Tibial artery (tissue), 4 donors: ENCODE measurements around the gene STON2.
"Not testable (repeated sequence)": the region's sequence is repeated elsewhere in the genome, so short reads cannot be mapped to it uniquely, and the experiment has no call there.

Experiments
- DNase-seq, 2 donors: peaks; one replicate each; pipeline ENCODE4 v3.0.0-alpha.2; 2019
- H3K27ac ChIP-seq, 2 donors: fragments of 200-600 bp; sonication (generic) in 1 of 2; 1 replicate in 1 of 2; 2 replicates in 1 of 2; pipeline ENCODE4 v1.5.1; 2018 to 2019; ENCODE audit warnings: mild to moderate bottlenecking in 1 of 2
- H3K27me3 ChIP-seq, 2 donors: fragments of 200-600 bp; sonication (generic) in 1 of 2; one replicate each; pipeline versions ENCODE4 v1.5.1 to v1.6.0; 2016 to 2019
- H3K36me3 ChIP-seq, 3 donors: fragments of 200-600 bp; sonication (generic) in 2 of 3; one replicate each; pipeline ENCODE4 v1.5.1; 2016 to 2019; ENCODE audit warnings: mild to moderate bottlenecking in 2 of 3
- H3K4me1 ChIP-seq, 4 donors: fragments of 200-600 bp; sonication (generic) in 2 of 4; 1 replicate in 3 of 4; 2 replicates in 1 of 4; pipeline ENCODE4 v1.5.1; 2016 to 2019
- H3K4me3 ChIP-seq, 2 donors: fragments of 200-600 bp; sonication (generic) in 1 of 2; 1 replicate in 1 of 2; 2 replicates in 1 of 2; pipeline ENCODE4 v1.5.1; 2018 to 2019; ENCODE audit warnings: mild to moderate bottlenecking in 2 of 2
- H3K9me3 ChIP-seq, 3 donors: fragments of 200-600 bp; sonication (generic) in 1 of 3; one replicate each; pipeline ENCODE4 v1.5.1; 2016 to 2019
- intact Hi-C: fragments of 100-400 bp; cut with DNase I; formaldehyde crosslinking; loops from one replicate; pipeline ENCODE4 v1.15.0; 2023; ENCODE audit warnings: low total_unique reads
- TF ChIP-seq, protein P1 (sequence below), 2 experiments: fragments of 200-600 bp in 1 of 2; fragments of 450-650 bp in 1 of 2; IDR thresholded peaks; one replicate each; pipeline ENCODE4 v1.5.1; 2017 to 2019; ENCODE audit warnings: antibody characterized with exemption in 2 of 2, mild to moderate bottlenecking in 1 of 2, moderate library complexity in 1 of 2

The STON2 gene

DNA sequence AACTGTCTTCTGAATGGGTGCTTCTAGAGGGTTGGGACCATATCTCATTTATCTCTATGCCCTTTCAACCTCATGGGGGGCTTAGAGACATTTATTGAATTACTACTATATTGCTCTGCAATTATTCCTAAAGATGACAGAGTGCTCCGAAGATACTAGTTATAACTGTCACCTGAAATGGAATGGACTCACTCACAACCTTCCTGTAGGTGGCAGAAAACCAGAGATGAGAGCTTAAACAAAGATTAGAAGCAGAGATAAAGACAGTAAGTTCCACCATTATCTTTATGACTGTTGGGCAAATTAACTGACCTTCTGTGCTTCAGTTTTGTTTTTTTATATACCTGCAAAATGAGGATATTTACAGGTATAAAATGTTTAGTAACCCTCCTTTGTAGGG, 147.8 kb downstream of the STON2 start:
- intact Hi-C loops = no loop called here
- H3K36me3 ChIP-seq = no peaks in the 10 kb centered on the region
- no peak for DNase-seq
- H3K9me3 ChIP-seq = no peaks in the 10 kb centered on the region
- no peak overlapping the region for H3K4me3 ChIP-seq
- H3K4me1 ChIP-seq = no peaks in the 10 kb centered on the region
- H3K27me3 ChIP-seq = no peaks in the 10 kb centered on the region
- H3K27ac ChIP-seq = no peak overlapping the region
- TF ChIP-seq, protein P1, sequence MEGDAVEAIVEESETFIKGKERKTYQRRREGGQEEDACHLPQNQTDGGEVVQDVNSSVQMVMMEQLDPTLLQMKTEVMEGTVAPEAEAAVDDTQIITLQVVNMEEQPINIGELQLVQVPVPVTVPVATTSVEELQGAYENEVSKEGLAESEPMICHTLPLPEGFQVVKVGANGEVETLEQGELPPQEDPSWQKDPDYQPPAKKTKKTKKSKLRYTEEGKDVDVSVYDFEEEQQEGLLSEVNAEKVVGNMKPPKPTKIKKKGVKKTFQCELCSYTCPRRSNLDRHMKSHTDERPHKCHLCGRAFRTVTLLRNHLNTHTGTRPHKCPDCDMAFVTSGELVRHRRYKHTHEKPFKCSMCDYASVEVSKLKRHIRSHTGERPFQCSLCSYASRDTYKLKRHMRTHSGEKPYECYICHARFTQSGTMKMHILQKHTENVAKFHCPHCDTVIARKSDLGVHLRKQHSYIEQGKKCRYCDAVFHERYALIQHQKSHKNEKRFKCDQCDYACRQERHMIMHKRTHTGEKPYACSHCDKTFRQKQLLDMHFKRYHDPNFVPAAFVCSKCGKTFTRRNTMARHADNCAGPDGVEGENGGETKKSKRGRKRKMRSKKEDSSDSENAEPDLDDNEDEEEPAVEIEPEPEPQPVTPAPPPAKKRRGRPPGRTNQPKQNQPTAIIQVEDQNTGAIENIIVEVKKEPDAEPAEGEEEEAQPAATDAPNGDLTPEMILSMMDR (IDR thresholded peaks at IDR 0.05) = no peak

DNA sequence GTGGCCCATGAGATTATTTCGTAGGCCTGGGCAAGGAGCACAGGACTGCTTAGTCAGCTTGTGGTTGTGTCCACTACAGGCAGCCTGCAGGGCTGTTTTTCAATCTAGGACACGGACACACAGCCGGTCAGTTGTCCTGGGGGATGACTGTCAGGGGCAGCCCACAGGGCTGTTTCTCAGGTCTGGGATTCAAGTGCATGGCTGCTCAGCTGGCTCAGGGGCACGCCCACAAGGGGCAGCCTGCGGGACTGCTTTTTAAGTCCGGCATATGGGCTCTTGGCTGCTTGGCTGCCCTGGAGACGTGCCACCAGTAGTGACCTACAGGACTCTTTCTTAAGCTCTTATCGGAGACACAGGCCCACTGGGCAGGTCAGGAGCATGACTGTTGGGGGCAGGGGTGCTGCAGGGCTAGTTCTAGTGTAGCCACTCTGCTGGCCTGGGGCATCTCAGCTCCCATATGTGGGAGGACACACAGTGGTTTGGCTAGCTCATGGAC, 152.8 kb downstream of the STON2 start:
- Histone ChIP-seq H3K4me1 (no peaks in the 10 kb centered on the region), H3K9me3 (peaks cover 0 to 9% (median 0%) of the 10 kb centered on the region in 3 donors), H3K4me3 (no peak overlapping the region), H3K36me3 (no peaks in the 10 kb centered on the region), H3K27ac (no peak overlapping the region), H3K27me3 (no peaks in the 10 kb centered on the region)
- TF ChIP-seq, protein P1 (IDR thresholded peaks at IDR 0.05) = no peak
- DNase-seq = no peak
- intact Hi-C loops = no loop called here

GRCh38 chr14:81246461-81247270, 153.5 kb downstream of the STON2 start:
- DNase-seq = no peak
- TF ChIP-seq, protein P1 (IDR thresholded peaks at IDR 0.05) = no peak
- no peak overlapping the region for H3K27ac ChIP-seq

GRCh38 chr14:81245771-81246170, 154.4 kb downstream of the STON2 start:
- Histone ChIP-seq H3K9me3 (peaks cover 0 to 9% (median 0%) of the 10 kb centered on the region in 3 donors), H3K4me1 (no peaks in the 10 kb centered on the region), H3K27me3 (no peaks in the 10 kb centered on the region), H3K27ac (no peak overlapping the region), H3K4me3 (no peak overlapping the region), H3K36me3 (no peaks in the 10 kb centered on the region)
- TF ChIP-seq, protein P1 (IDR thresholded peaks at IDR 0.05) = no peak
- DNase-seq = no peak
- intact Hi-C loops = no loop called here

More at GRCh38 chr14:81246461-81247270, 153.5 kb downstream of the STON2 start:
- no peaks in the 10 kb centered on the region for H3K27me3 ChIP-seq
- no peaks in the 10 kb centered on the region for H3K4me1 ChIP-seq
- H3K9me3 ChIP-seq = peaks cover 0 to 9% (median 0%) of the 10 kb centered on the region in 3 donors
- intact Hi-C loops = no loop called here
- no peaks in the 10 kb centered on the region for H3K36me3 ChIP-seq
- no peak overlapping the region for H3K4me3 ChIP-seq

DNA sequence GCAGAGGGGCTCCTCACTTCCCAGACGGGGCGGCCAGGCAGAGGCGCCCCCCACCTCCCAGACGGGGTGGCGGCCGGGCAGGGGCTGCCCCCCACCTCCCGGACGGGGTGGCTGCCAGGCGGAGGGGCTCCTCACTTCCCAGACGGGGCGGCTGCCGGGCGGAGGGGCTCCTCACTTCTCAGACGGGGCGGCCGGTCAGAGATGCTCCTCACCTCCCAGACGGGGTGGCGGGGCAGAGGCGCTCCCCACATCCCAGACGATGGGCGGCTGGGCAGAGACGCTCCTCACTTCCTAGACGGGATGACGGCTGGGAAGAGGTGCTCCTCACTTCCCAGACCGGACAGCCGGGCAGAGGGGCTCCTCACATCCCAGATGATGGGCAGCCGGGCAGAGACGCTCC, 155.7 kb downstream of the STON2 start:
- DNase-seq, intact Hi-C loops: not testable (repeated sequence)

DNA sequence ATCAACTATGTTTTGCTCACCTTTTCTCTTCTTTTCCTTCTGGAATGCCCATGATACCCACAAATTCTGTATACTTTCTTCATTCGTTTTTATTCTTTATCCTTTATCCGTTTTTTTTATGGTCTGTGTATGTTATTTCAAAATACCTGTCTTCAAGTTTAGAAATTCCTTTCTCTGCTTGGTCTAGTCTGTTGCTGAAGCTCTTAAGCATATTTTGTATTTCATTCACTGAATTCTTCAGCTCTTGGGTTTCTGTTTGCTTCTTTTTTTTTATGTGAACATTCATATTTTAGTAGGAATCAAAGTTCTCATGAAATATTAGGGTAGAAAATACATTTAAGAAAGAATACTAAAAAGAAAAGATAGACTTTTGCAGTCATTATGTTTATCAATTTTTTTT, 156.6 kb downstream of the STON2 start:
- peaks cover 0 to 9% (median 0%) of the 10 kb centered on the region in 3 donors for H3K9me3 ChIP-seq
- DNase-seq = no peak
- no peak overlapping the region for H3K27ac ChIP-seq
- H3K4me1 ChIP-seq = no peaks in the 10 kb centered on the region
- H3K36me3 ChIP-seq = no peaks in the 10 kb centered on the region
- H3K4me3 ChIP-seq = no peak overlapping the region
- intact Hi-C loops = no loop called here
- TF ChIP-seq, protein P1 (IDR thresholded peaks at IDR 0.05) = no peak
- no peaks in the 10 kb centered on the region for H3K27me3 ChIP-seq

More for the DNA sequence above, 155.7 kb downstream of the STON2 start:
- H3K9me3 ChIP-seq, H3K36me3 ChIP-seq, H3K4me3 ChIP-seq, H3K4me1 ChIP-seq, H3K27me3 ChIP-seq, H3K27ac ChIP-seq: not testable (repeated sequence)

GRCh38 chr14:81236849-81237248, 163.3 kb downstream of the STON2 start:
- intact Hi-C loops, DNase-seq, H3K36me3 ChIP-seq, H3K27me3 ChIP-seq, H3K4me3 ChIP-seq, H3K9me3 ChIP-seq, H3K4me1 ChIP-seq, H3K27ac ChIP-seq: not testable (repeated sequence)
